ENCODE results near the gene DSG2.

The DSG2 gene

GRCh38 chr18:31497836-31498573, at the start of gene DSG2:
Gene DSG2 (plus strand): TSS chr18:31498177. CDS start chr18:31498252, 75 bp downstream.
- Histone ChIP-seq H3K4me3 (peak within 1 kb of the TSS; percentile 76), H3K27ac (no peak within 1 kb of the TSS)
- TF ChIP-seq CTCF (IDR thresholded peaks at IDR 0.05) = no peak
- DNase-seq (ENCODE audit: low spot score) = no peak

GRCh38 chr18:31450409-31450808, 47.6 kb upstream of the DSG2 start:
- no peak for TF ChIP-seq CTCF (IDR thresholded peaks at IDR 0.05)
- Histone ChIP-seq H3K4me3 (no peak overlapping the region), H3K27ac (no peak overlapping the region)
- DNase-seq (ENCODE audit: low spot score) = no peak

GRCh38 chr18:31451625-31452024, 46.4 kb upstream of the DSG2 start:
- no peak for DNase-seq (ENCODE audit: low spot score)
- no peak for TF ChIP-seq CTCF (IDR thresholded peaks at IDR 0.05)
- Histone ChIP-seq H3K4me3 (no peak overlapping the region), H3K27ac (no peak overlapping the region)

GRCh38 chr18:31454066-31454708, 43.8 kb upstream of the DSG2 start:
- Histone ChIP-seq H3K4me3 (no peak overlapping the region), H3K27ac (no peak overlapping the region)
- DNase-seq (ENCODE audit: low spot score) = no peak
- TF ChIP-seq CTCF (IDR thresholded peaks at IDR 0.05) = no peak

- TF ChIP-seq CTCF (IDR thresholded peaks at IDR 0.05) = no peak
- DNase-seq (ENCODE audit: low spot score) = no peak
- no peak overlapping the region for H3K27ac ChIP-seq
- H3K4me3 ChIP-seq = no peak overlapping the region
Measured at GRCh38 chr18:31469629-31470028, 28.3 kb upstream of the DSG2 start.

GRCh38 chr18:31478688-31479087, 19.3 kb upstream of the DSG2 start:
- DNase-seq (ENCODE audit: low spot score) = no peak
- H3K4me3 ChIP-seq = no peak overlapping the region
- TF ChIP-seq CTCF (IDR thresholded peaks at IDR 0.05) = no peak
- H3K27ac ChIP-seq = no peak overlapping the region

GRCh38 chr18:31482051-31482450, 15.9 kb upstream of the DSG2 start:
- Histone ChIP-seq H3K27ac (no peak overlapping the region), H3K4me3 (no peak overlapping the region)
- DNase-seq (ENCODE audit: low spot score) = no peak
- TF ChIP-seq CTCF (IDR thresholded peaks at IDR 0.05) = no peak
